HEK293 (cell line): ENCODE measurements around the gene SLC35G6.

Experiments
- BCL11B ChIP-seq: fragments of 450-650 bp; formaldehyde crosslinking; IDR thresholded peaks from 2 replicates; pipeline ENCODE4 v1.5.1; 2016; ENCODE audit warnings: low read depth, missing biosample characterization, missing genetic modification characterization
- KLF16 ChIP-seq: fragments of 450-650 bp; formaldehyde crosslinking; IDR thresholded peaks from 2 replicates; pipeline ENCODE4 v1.5.1; 2017; ENCODE audit warnings: missing biosample characterization, missing genetic modification characterization
- OVOL3 ChIP-seq: fragments of 450-650 bp; formaldehyde crosslinking; IDR thresholded peaks from 2 replicates; pipeline ENCODE4 v1.5.1; 2016; ENCODE audit warnings: missing biosample characterization, missing genetic modification characterization
- PRDM1 ChIP-seq: fragments of 450-650 bp; formaldehyde crosslinking; IDR thresholded peaks from 2 replicates; pipeline ENCODE4; 2016; ENCODE audit warnings: missing biosample characterization, missing genetic modification characterization
- SCRT1 ChIP-seq: fragments of 450-650 bp; formaldehyde crosslinking; IDR thresholded peaks from 2 replicates; pipeline ENCODE4 v1.5.1; 2016; ENCODE audit warnings: missing biosample characterization, missing genetic modification characterization, borderline replicate concordance
- SP2 ChIP-seq: fragments of 450-650 bp; formaldehyde crosslinking; IDR thresholded peaks from 2 replicates; pipeline ENCODE4 v1.5.1; 2016; ENCODE audit warnings: missing biosample characterization, missing genetic modification characterization
- TCF7L2 ChIP-seq: IDR thresholded peaks from 2 replicates; pipeline ENCODE4 v1.6.1; 2011; ENCODE audit warnings: low read depth, mild to moderate bottlenecking, inconsistent platforms, low read length, moderate library complexity, borderline replicate concordance
- ZIC2 ChIP-seq: fragments of 450-650 bp; formaldehyde crosslinking; IDR thresholded peaks from 2 replicates; pipeline ENCODE4 v1.5.1; 2016; ENCODE audit warnings: missing biosample characterization, missing genetic modification characterization
- ZNF10 ChIP-seq: fragments of 450-650 bp; formaldehyde crosslinking; IDR thresholded peaks from 2 replicates; pipeline ENCODE4 v1.5.1; 2017; ENCODE audit warnings: missing biosample characterization, missing genetic modification characterization
- ZNF146 ChIP-seq: fragments of 450-650 bp; formaldehyde crosslinking; IDR thresholded peaks from 2 replicates; pipeline ENCODE4 v1.5.1; 2016; ENCODE audit warnings: missing biosample characterization, missing genetic modification characterization
- ZNF211 ChIP-seq: fragments of 450-650 bp; formaldehyde crosslinking; IDR thresholded peaks from 2 replicates; pipeline ENCODE4 v1.5.1; 2016; ENCODE audit warnings: low read depth, missing biosample characterization, missing genetic modification characterization
- ZNF248 ChIP-seq: fragments of 450-650 bp; formaldehyde crosslinking; IDR thresholded peaks from 2 replicates; pipeline ENCODE4 v1.5.1; 2017; ENCODE audit warnings: missing biosample characterization, missing genetic modification characterization
- ZNF311 ChIP-seq: fragments of 450-650 bp; formaldehyde crosslinking; IDR thresholded peaks from 2 replicates; pipeline ENCODE4 v1.5.1; 2017; ENCODE audit warnings: missing biosample characterization, missing genetic modification characterization, borderline replicate concordance
- ZNF341 ChIP-seq: fragments of 450-650 bp; formaldehyde crosslinking; IDR thresholded peaks from 2 replicates; pipeline ENCODE4; 2016; ENCODE audit warnings: low read depth, missing biosample characterization, missing genetic modification characterization
- ZNF521 ChIP-seq: fragments of 450-650 bp; formaldehyde crosslinking; IDR thresholded peaks from 2 replicates; pipeline ENCODE4 v1.5.1; 2017; ENCODE audit warnings: missing biosample characterization, mild to moderate bottlenecking, missing genetic modification characterization
- ZNF549 ChIP-seq: fragments of 450-650 bp; IDR thresholded peaks from 2 replicates; pipeline ENCODE4 v1.5.1; 2018; ENCODE audit warnings: missing biosample characterization, missing genetic modification characterization, mild to moderate bottlenecking, inconsistent platforms, moderate library complexity
- ZNF555 ChIP-seq: fragments of 450-650 bp; formaldehyde crosslinking; conservative IDR thresholded peaks from 2 replicates; pipeline ENCODE4 v1.5.1; 2017; ENCODE audit warnings: missing biosample characterization, mild to moderate bottlenecking, missing genetic modification characterization, inconsistent platforms
- ZNF600 ChIP-seq: fragments of 450-650 bp; formaldehyde crosslinking; IDR thresholded peaks from 2 replicates; pipeline ENCODE4 v1.5.1; 2016; ENCODE audit warnings: missing biosample characterization, missing genetic modification characterization
- ZNF629 ChIP-seq: fragments of 450-650 bp; formaldehyde crosslinking; IDR thresholded peaks from 2 replicates; pipeline ENCODE4 v1.5.1; 2017; ENCODE audit warnings: missing biosample characterization, missing genetic modification characterization
- ZNF776 ChIP-seq: fragments of 450-650 bp; formaldehyde crosslinking; IDR thresholded peaks from 2 replicates; pipeline ENCODE4 v1.5.0; 2017; ENCODE audit warnings: missing biosample characterization, missing genetic modification characterization, borderline replicate concordance
- ZNF837 ChIP-seq: fragments of 450-650 bp; formaldehyde crosslinking; IDR thresholded peaks from 2 replicates; pipeline ENCODE4 v1.5.1; 2016; ENCODE audit warnings: missing biosample characterization, missing genetic modification characterization
- TF ChIP-seq, protein P1 (sequence below): fragments of 450-650 bp; formaldehyde crosslinking; IDR thresholded peaks from 2 replicates; pipeline ENCODE4 v1.5.1; 2016; ENCODE audit warnings: missing biosample characterization, missing genetic modification characterization
- TF ChIP-seq, protein P2 (sequence below): fragments of 450-650 bp; formaldehyde crosslinking; IDR thresholded peaks from 2 replicates; pipeline ENCODE4 v1.5.1; 2016; ENCODE audit warnings: missing biosample characterization, missing genetic modification characterization
- TF ChIP-seq, protein P3 (sequence below): fragments of 450-650 bp; formaldehyde crosslinking; IDR thresholded peaks from 2 replicates; pipeline ENCODE4 v1.5.1; 2016; ENCODE audit warnings: missing biosample characterization, missing genetic modification characterization
- TF ChIP-seq, protein P4 (sequence below): IDR thresholded peaks from 2 replicates; pipeline ENCODE4 v1.6.1; 2011; ENCODE audit warnings: mild to moderate bottlenecking, low read depth, low read length, borderline replicate concordance
- TF ChIP-seq, protein P5 (sequence below): sonication (generic); formaldehyde crosslinking; IDR thresholded peaks from 2 replicates; pipeline ENCODE4 v1.8.1; 2022; ENCODE audit warnings: mild to moderate bottlenecking, moderate library complexity, missing genetic modification reagents
- TF ChIP-seq, protein P6 (sequence below): fragments of 450-650 bp; formaldehyde crosslinking; IDR thresholded peaks from 2 replicates; pipeline ENCODE4; 2016; ENCODE audit warnings: missing biosample characterization, missing genetic modification characterization
- TF ChIP-seq, protein P7 (sequence below): fragments of 450-650 bp; formaldehyde crosslinking; IDR thresholded peaks from 2 replicates; pipeline ENCODE4 v1.5.1; 2016; ENCODE audit warnings: missing biosample characterization, missing genetic modification characterization

SLC35G6 gene

DNA sequence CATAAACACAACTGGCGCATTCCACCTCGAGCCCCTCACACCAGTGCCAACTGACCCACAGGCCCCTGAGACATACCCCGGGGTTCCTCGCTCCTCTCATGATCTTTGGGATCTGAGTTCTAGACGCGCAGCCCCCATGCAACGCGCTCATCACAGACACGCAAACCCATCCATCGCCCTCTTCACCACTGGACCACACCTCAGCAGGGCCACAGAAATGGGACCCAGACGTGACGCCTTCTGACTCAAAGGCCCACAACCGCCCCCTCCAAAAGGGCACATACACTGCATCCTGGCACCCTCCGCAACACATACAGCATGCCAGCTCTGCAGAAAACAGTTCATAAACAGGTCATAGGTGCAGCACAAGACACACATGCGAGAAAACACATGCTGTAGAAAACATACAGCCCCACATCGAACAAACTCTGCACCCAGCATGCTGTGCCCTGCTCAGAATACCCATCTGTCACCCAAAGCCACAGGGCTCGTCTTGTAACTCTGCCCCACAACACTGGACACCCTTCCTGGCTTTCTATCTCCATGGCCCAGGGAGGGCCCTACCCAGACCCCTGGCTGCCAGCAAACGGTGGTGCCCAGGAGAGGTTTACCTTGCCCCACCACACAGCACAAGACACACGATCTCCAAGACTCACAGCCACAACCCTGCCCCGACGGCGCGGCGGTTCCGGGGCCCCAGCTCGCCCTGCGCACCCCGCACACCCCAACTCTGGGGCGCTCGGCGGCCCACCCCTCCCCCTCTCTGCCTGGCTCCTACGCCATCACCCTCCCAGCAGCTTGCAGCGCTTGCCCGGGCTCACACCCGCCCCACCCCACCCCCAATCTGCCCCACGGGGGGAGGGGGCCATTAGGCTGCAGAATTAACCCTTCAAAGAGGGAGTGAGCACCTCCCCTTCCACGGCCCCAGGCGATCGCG lies 2.7 kb upstream of the SLC35G6 start (continued):
- TF ChIP-seq, protein P1, sequence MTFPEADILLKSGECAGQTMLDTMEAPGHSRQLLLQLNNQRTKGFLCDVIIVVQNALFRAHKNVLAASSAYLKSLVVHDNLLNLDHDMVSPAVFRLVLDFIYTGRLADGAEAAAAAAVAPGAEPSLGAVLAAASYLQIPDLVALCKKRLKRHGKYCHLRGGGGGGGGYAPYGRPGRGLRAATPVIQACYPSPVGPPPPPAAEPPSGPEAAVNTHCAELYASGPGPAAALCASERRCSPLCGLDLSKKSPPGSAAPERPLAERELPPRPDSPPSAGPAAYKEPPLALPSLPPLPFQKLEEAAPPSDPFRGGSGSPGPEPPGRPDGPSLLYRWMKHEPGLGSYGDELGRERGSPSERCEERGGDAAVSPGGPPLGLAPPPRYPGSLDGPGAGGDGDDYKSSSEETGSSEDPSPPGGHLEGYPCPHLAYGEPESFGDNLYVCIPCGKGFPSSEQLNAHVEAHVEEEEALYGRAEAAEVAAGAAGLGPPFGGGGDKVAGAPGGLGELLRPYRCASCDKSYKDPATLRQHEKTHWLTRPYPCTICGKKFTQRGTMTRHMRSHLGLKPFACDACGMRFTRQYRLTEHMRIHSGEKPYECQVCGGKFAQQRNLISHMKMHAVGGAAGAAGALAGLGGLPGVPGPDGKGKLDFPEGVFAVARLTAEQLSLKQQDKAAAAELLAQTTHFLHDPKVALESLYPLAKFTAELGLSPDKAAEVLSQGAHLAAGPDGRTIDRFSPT (tag by site-specific recombination): peak; percentile 72
- TF ChIP-seq SCRT1 (tag by site-specific recombination): no peak
- no peak for TF ChIP-seq ZNF311 (tag by site-specific recombination)
- TF ChIP-seq, protein P2, sequence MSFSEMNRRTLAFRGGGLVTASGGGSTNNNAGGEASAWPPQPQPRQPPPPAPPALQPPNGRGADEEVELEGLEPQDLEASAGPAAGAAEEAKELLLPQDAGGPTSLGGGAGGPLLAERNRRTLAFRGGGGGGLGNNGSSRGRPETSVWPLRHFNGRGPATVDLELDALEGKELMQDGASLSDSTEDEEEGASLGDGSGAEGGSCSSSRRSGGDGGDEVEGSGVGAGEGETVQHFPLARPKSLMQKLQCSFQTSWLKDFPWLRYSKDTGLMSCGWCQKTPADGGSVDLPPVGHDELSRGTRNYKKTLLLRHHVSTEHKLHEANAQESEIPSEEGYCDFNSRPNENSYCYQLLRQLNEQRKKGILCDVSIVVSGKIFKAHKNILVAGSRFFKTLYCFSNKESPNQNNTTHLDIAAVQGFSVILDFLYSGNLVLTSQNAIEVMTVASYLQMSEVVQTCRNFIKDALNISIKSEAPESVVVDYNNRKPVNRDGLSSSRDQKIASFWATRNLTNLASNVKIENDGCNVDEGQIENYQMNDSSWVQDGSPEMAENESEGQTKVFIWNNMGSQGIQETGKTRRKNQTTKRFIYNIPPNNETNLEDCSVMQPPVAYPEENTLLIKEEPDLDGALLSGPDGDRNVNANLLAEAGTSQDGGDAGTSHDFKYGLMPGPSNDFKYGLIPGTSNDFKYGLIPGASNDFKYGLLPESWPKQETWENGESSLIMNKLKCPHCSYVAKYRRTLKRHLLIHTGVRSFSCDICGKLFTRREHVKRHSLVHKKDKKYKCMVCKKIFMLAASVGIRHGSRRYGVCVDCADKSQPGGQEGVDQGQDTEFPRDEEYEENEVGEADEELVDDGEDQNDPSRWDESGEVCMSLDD: peak; percentile 93
- TF ChIP-seq SP2: peak; percentile 41
- TF ChIP-seq, protein P3, sequence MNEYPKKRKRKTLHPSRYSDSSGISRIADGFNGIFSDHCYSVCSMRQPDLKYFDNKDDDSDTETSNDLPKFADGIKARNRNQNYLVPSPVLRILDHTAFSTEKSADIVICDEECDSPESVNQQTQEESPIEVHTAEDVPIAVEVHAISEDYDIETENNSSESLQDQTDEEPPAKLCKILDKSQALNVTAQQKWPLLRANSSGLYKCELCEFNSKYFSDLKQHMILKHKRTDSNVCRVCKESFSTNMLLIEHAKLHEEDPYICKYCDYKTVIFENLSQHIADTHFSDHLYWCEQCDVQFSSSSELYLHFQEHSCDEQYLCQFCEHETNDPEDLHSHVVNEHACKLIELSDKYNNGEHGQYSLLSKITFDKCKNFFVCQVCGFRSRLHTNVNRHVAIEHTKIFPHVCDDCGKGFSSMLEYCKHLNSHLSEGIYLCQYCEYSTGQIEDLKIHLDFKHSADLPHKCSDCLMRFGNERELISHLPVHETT (tag by site-specific recombination): no peak
- TF ChIP-seq, protein P4, sequence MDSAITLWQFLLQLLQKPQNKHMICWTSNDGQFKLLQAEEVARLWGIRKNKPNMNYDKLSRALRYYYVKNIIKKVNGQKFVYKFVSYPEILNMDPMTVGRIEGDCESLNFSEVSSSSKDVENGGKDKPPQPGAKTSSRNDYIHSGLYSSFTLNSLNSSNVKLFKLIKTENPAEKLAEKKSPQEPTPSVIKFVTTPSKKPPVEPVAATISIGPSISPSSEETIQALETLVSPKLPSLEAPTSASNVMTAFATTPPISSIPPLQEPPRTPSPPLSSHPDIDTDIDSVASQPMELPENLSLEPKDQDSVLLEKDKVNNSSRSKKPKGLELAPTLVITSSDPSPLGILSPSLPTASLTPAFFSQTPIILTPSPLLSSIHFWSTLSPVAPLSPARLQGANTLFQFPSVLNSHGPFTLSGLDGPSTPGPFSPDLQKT: no peak
- TF ChIP-seq ZNF341 (tag by site-specific recombination): 0 out of 2 replicates have a peak, but pooled peaks have one; percentile 35
- TF ChIP-seq ZNF776 (tag by site-specific recombination): no peak
- TF ChIP-seq, protein P5, sequence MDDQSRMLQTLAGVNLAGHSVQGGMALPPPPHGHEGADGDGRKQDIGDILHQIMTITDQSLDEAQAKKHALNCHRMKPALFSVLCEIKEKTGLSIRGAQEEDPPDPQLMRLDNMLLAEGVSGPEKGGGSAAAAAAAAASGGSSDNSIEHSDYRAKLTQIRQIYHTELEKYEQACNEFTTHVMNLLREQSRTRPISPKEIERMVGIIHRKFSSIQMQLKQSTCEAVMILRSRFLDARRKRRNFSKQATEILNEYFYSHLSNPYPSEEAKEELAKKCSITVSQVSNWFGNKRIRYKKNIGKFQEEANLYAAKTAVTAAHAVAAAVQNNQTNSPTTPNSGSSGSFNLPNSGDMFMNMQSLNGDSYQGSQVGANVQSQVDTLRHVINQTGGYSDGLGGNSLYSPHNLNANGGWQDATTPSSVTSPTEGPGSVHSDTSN (CRISPR knock-in tag): no peak
- TF ChIP-seq ZIC2: peak; percentile 14; the same call in 1 of the 2 replicates
- TF ChIP-seq OVOL3: no peak
- TF ChIP-seq PRDM1: no peak
- no peak for TF ChIP-seq ZNF521 (tag by site-specific recombination)
- no peak for TF ChIP-seq ZNF248 (tag by site-specific recombination)
- peak; percentile 60; the same call in 1 of the 2 replicates for TF ChIP-seq KLF16 (tag by site-specific recombination)
- no peak for TF ChIP-seq BCL11B (tag by site-specific recombination)
- no peak for TF ChIP-seq ZNF146 (tag by site-specific recombination)
- no peak for TF ChIP-seq ZNF10 (tag by site-specific recombination)
- TF ChIP-seq ZNF211 (tag by site-specific recombination): no peak
- TF ChIP-seq, protein P6, sequence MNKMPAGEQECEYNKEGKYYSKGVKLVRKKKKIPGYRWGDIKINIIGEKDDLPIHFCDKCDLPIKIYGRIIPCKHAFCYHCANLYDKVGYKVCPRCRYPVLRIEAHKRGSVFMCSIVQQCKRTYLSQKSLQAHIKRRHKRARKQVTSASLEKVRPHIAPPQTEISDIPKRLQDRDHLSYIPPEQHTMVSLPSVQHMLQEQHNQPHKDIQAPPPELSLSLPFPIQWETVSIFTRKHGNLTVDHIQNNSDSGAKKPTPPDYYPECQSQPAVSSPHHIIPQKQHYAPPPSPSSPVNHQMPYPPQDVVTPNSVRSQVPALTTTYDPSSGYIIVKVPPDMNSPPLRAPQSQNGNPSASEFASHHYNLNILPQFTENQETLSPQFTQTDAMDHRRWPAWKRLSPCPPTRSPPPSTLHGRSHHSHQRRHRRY: no peak
- TF ChIP-seq ZNF629: peak; percentile 48
- TF ChIP-seq TCF7L2: no peak
- TF ChIP-seq, protein P7, sequence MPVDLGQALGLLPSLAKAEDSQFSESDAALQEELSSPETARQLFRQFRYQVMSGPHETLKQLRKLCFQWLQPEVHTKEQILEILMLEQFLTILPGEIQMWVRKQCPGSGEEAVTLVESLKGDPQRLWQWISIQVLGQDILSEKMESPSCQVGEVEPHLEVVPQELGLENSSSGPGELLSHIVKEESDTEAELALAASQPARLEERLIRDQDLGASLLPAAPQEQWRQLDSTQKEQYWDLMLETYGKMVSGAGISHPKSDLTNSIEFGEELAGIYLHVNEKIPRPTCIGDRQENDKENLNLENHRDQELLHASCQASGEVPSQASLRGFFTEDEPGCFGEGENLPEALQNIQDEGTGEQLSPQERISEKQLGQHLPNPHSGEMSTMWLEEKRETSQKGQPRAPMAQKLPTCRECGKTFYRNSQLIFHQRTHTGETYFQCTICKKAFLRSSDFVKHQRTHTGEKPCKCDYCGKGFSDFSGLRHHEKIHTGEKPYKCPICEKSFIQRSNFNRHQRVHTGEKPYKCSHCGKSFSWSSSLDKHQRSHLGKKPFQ (tag by site-specific recombination): 0 out of 2 replicates have a peak, but pooled peaks have one; percentile 50
- peak; percentile 41; the same call in 1 of the 2 replicates for TF ChIP-seq ZNF600 (tag by site-specific recombination)
- TF ChIP-seq ZNF549 (tag by site-specific recombination): no peak
- no peak for TF ChIP-seq ZNF837
- TF ChIP-seq ZNF555 (tag by site-specific recombination): no peak
